ENCODE data around the gene DGKI.

DNA sequence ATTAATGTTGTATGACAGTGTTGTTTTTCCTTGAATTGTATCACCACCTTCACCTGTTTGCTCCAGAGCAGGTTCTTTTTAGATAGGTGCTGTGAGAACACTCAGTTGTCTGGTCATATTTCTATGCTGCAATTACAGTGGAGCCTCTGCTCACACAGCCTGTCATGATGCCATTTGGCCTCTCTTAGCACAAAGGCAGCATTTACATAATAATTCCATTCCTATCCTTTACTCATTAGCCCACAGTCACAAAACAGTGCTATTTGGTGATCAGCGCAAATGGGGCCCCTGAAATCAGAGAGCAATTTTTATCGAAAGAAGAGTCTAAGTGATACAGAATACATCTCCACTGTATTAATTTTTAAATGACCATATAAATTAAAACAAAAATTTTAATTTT, 13.8 kb upstream of the DGKI start:
- TF ChIP-seq, protein P1, sequence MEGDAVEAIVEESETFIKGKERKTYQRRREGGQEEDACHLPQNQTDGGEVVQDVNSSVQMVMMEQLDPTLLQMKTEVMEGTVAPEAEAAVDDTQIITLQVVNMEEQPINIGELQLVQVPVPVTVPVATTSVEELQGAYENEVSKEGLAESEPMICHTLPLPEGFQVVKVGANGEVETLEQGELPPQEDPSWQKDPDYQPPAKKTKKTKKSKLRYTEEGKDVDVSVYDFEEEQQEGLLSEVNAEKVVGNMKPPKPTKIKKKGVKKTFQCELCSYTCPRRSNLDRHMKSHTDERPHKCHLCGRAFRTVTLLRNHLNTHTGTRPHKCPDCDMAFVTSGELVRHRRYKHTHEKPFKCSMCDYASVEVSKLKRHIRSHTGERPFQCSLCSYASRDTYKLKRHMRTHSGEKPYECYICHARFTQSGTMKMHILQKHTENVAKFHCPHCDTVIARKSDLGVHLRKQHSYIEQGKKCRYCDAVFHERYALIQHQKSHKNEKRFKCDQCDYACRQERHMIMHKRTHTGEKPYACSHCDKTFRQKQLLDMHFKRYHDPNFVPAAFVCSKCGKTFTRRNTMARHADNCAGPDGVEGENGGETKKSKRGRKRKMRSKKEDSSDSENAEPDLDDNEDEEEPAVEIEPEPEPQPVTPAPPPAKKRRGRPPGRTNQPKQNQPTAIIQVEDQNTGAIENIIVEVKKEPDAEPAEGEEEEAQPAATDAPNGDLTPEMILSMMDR (IDR thresholded peaks at IDR 0.05) = no peak
- no peak for TF ChIP-seq POLR2A (IDR thresholded peaks at IDR 0.05)

All from thyroid gland (tissue), 4 donors.